ENCODE data around the gene CST4. TPM values are rescaled to one million over a fixed set of nuclear protein-coding genes. Genes with fewer than 3 reads are reported as not detected.
"Not testable (repeated sequence)": the region's sequence is repeated elsewhere in the genome, so short reads cannot be mapped to it uniquely, and the experiment has no call there.

CST4 gene
- total RNA-seq, 2 donors from 2014 or later = not detected

GRCh38 chr20:23721962-23722361, 33.1 kb upstream of the CST4 start:
- no peaks in the 10 kb centered on the region for H3K27me3 ChIP-seq
- H3K27ac ChIP-seq = no peak overlapping the region
- no peaks in the 10 kb centered on the region for H3K36me3 ChIP-seq
- TF ChIP-seq CTCF (IDR thresholded peaks at IDR 0.05) = no peak
- no peak overlapping the region for H3K4me3 ChIP-seq
- no peak for DNase-seq (ENCODE audit: low spot score)
- H3K4me1 ChIP-seq = no peaks in the 10 kb centered on the region
- peaks cover 0 to under 1% of the 10 kb centered on the region in 2 donors for H3K9me3 ChIP-seq

GRCh38 chr20:23719351-23719750, 30.5 kb upstream of the CST4 start:
- H3K27ac ChIP-seq; DNase-seq (ENCODE audit: low spot score); H3K27me3 ChIP-seq; H3K4me1 ChIP-seq; H3K36me3 ChIP-seq; H3K9me3 ChIP-seq; H3K4me3 ChIP-seq: not testable (repeated sequence)

GRCh38 chr20:23711778-23712177, 22.9 kb upstream of the CST4 start:
- H3K27ac ChIP-seq; H3K4me1 ChIP-seq; H3K9me3 ChIP-seq; H3K36me3 ChIP-seq; H3K27me3 ChIP-seq; DNase-seq (ENCODE audit: low spot score); H3K4me3 ChIP-seq: not testable (repeated sequence)

- Histone ChIP-seq H3K4me1 (no peaks in the 10 kb centered on the region), H3K4me3 (no peak overlapping the region), H3K9me3 (no peaks in the 10 kb centered on the region), H3K36me3 (no peaks in the 10 kb centered on the region), H3K27ac (no peak overlapping the region), H3K27me3 (no peaks in the 10 kb centered on the region)
- no peak for TF ChIP-seq CTCF (IDR thresholded peaks at IDR 0.05)
- DNase-seq (ENCODE audit: low spot score) = no peak
Observed at GRCh38 chr20:23710771-23711170, 21.9 kb upstream of the CST4 start.

GRCh38 chr20:23705895-23706294, 17.1 kb upstream of the CST4 start:
- Histone ChIP-seq H3K4me1 (no peaks in the 10 kb centered on the region), H3K27me3 (no peaks in the 10 kb centered on the region), H3K9me3 (no peaks in the 10 kb centered on the region), H3K4me3 (no peak overlapping the region), H3K27ac (no peak overlapping the region), H3K36me3 (no peaks in the 10 kb centered on the region)
- no peak for DNase-seq (ENCODE audit: low spot score)
- no peak for TF ChIP-seq CTCF (IDR thresholded peaks at IDR 0.05)

GRCh38 chr20:23702021-23702420, 13.2 kb upstream of the CST4 start:
- no peak overlapping the region for H3K4me3 ChIP-seq
- H3K27me3 ChIP-seq = no peaks in the 10 kb centered on the region
- H3K4me1 ChIP-seq = no peaks in the 10 kb centered on the region
- no peak overlapping the region for H3K27ac ChIP-seq
- DNase-seq (ENCODE audit: low spot score) = no peak
- H3K36me3 ChIP-seq = no peaks in the 10 kb centered on the region
- TF ChIP-seq CTCF (IDR thresholded peaks at IDR 0.05) = no peak
- H3K9me3 ChIP-seq = no peaks in the 10 kb centered on the region

- no peak for DNase-seq (ENCODE audit: low spot score)
- Histone ChIP-seq H3K9me3 (no peaks in the 10 kb centered on the region), H3K4me3 (no peak overlapping the region), H3K27me3 (no peaks in the 10 kb centered on the region), H3K27ac (no peak overlapping the region), H3K4me1 (no peaks in the 10 kb centered on the region), H3K36me3 (no peaks in the 10 kb centered on the region)
- no peak for TF ChIP-seq CTCF (IDR thresholded peaks at IDR 0.05)
Observed at GRCh38 chr20:23700931-23701330, 12.1 kb upstream of the CST4 start.

Measured in right atrium auricular region (tissue), 2 donors.